ENCODE data around the gene SLC44A5. TPM values are rescaled to one million over a fixed set of nuclear protein-coding genes. Genes with fewer than 3 reads are reported as not detected.
"Not testable (repeated sequence)": the region's sequence is repeated elsewhere in the genome, so short reads cannot be mapped to it uniquely, and the experiment has no call there.

SLC44A5 gene
- polyA plus RNA-seq, result 2.7 TPM

DNA sequence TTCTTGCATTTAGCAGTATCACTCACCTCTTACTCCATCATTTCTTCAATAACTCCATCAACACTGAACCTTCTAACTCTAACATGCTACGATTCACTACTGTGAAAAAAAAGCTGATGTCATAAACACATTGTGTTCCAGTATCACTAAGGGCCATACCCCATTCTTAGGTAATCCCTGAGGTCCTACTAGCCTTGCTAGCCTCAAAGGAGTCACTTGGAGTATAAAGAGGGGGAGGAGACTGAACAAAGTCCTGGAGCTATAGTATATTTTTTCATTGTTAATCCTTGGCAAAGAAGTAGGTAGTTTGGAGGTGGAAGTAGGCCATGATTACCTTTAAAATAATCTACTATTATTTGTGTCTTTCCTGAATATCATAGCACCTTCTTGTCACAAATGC lies at the start of gene SLC44A5:
SLC44A5 (minus strand) TSS at position 101 of the 400 bp plus-strand sequence. CDS start 69,667 bp downstream, outside the sequence.
- Mint-ChIP-seq H3K4me1 (peaks cover 5 to 10% (median 5%) of the 10 kb centered on the region in 3 donors), H3K36me3 (no peaks in the 10 kb centered on the region), H3K4me3 (no peak within 1 kb of the TSS), H3K27me3 (peaks cover 38% of the 10 kb centered on the region), H3K9me3 (peaks cover 4 to 9% (median 7%) of the 10 kb centered on the region in 3 donors), H3K27ac (no peak within 1 kb of the TSS)

DNA sequence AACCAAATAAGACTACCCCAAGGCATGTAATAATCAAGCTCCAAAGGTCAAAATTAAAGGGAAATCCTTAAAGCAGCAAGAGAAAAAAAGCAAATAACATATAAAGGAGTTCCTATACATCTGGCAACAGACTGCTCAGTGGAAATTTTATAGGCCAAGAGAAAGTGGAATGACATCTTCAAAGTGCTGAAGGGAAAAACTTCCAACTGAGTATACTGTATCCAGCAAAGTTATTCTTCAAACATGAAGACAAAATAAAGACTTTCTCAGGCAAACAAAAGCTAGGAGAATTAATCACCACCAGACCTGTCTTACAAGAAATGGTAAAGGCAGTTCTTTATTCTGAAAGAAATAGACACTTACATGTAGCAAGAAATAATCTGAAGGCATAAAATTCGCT lies 45.0 kb upstream of the SLC44A5 start:
- no peak overlapping the region for H3K27ac Mint-ChIP-seq
- H3K27me3 Mint-ChIP-seq, result peaks cover 15% of the 10 kb centered on the region
- no peaks in the 10 kb centered on the region for H3K36me3 Mint-ChIP-seq
- H3K4me1 Mint-ChIP-seq, result peaks cover 0 to 1% (median 0%) of the 10 kb centered on the region in 3 donors
- H3K9me3 Mint-ChIP-seq, result peaks cover 2 to 6% (median 4%) of the 10 kb centered on the region in 3 donors
- no peak overlapping the region for H3K4me3 Mint-ChIP-seq

DNA sequence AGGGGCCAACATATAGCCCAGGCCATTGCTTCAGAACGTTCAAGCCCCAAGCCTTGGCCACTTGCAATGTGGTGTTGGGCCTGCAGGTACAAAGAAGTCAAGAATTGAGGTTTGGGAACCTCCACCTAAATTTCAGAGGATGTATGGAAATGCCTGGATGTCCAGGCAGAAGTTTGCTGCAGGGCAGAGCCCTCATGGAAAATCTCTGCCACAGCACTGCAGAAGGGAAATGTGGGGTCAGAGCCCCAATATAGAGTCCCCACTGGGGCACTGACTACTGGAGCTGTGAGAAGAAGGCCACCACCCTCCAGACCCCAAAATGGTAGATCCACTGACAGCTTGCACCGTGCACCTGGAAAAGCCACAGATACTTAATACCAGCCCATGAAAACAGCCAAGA lies 36.3 kb upstream of the SLC44A5 start:
- H3K36me3 Mint-ChIP-seq, H3K9me3 Mint-ChIP-seq, H3K4me1 Mint-ChIP-seq, H3K27ac Mint-ChIP-seq: not testable (repeated sequence)
- H3K4me3 Mint-ChIP-seq, result peak overlapping the region in 1 of 4 donors; percentile 45
- peaks cover 13% of the 10 kb centered on the region for H3K27me3 Mint-ChIP-seq

DNA sequence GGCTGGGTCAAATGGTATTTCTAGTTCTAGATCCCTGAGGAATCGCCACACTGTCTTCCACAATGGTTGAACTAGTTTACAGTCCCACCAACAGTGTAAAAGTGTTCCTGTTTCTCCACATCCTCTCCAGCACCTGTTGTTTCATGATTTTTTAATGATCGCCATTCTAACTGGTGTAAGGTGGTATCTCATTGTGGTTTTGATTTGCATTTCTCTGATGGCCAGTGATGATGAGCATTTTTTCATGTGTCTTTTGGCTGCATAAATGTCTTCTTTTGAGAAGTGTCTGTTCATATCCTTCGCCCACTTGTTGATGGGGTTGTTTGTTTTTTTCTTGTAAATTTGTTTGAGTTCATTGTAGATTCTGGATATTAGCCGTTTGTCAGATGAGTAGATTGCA lies 34.2 kb upstream of the SLC44A5 start:
- H3K4me3 Mint-ChIP-seq, H3K9me3 Mint-ChIP-seq, H3K36me3 Mint-ChIP-seq, H3K27ac Mint-ChIP-seq, H3K4me1 Mint-ChIP-seq, H3K27me3 Mint-ChIP-seq: not testable (repeated sequence)

DNA sequence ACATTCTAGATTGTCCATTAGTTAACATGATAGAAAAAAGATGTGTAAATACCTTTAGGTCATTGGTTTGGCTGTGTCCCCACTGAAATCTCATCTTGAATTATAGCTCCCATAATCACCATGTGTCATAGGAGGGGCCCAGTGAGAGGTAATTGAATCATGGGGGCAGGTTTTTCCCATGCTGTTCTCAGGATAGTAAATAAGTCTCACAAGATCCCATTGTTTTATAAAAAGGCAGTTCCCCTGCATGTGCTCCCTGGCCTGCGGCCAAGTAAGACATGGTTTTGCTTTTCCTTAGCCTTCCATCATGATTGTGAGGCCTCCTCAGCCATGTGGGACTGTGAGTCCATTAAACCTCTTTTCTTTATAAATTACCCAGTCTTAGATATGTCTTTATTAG lies 32.5 kb upstream of the SLC44A5 start:
- H3K27me3 Mint-ChIP-seq, result peaks cover 3% of the 10 kb centered on the region
- peaks cover 2 to 10% (median 6%) of the 10 kb centered on the region in 3 donors for H3K9me3 Mint-ChIP-seq
- no peaks in the 10 kb centered on the region for H3K4me1 Mint-ChIP-seq
- H3K27ac Mint-ChIP-seq, result no peak overlapping the region
- H3K4me3 Mint-ChIP-seq, result no peak overlapping the region
- no peaks in the 10 kb centered on the region for H3K36me3 Mint-ChIP-seq

DNA sequence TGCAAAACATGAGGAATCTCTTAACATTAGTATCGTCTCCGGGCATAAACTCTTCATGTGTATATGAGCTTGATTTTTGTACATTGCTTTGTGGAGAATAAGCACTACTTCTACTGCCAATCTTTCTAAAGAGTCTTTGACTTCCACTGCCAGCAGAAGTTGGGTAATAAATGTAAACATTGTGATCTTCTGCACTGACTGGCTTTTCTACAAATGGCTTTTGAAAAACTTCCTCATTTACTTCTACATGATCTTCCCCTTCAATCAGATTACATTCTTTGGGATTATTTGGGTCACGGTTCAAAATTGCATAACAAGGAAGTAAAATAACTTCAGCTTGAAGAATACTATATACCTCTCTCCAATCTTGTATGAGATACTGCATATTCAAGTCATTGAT lies 30.4 kb upstream of the SLC44A5 start:
- Mint-ChIP-seq H3K36me3 (no peaks in the 10 kb centered on the region), H3K9me3 (peaks cover 1 to 4% (median 2%) of the 10 kb centered on the region in 3 donors), H3K27me3 (peaks cover 3% of the 10 kb centered on the region), H3K4me1 (no peaks in the 10 kb centered on the region), H3K27ac (no peak overlapping the region), H3K4me3 (no peak overlapping the region)

DNA sequence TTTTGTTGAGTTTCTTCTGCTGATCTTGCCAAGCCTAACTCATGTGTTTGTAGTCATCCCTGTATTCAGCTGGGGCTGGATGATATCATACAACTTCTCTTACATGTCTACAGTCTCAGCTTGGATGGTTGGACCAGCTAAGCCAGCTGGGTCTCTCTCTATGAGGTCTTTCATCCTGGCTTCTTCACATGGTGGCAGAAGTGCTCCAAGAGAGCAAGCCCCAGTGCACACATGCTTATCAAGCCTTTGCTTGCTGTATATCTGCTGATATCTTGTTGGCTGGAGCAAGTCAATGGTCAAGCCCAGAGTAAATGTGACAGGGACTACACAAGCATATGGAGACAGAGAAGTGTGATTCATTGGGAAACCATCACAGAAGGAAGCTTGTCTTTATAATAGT lies 29.2 kb upstream of the SLC44A5 start:
- H3K27ac Mint-ChIP-seq, result no peak overlapping the region
- no peaks in the 10 kb centered on the region for H3K9me3 Mint-ChIP-seq
- H3K4me3 Mint-ChIP-seq, result no peak overlapping the region
- peaks cover 3% of the 10 kb centered on the region for H3K27me3 Mint-ChIP-seq
- no peaks in the 10 kb centered on the region for H3K4me1 Mint-ChIP-seq
- no peaks in the 10 kb centered on the region for H3K36me3 Mint-ChIP-seq

DNA sequence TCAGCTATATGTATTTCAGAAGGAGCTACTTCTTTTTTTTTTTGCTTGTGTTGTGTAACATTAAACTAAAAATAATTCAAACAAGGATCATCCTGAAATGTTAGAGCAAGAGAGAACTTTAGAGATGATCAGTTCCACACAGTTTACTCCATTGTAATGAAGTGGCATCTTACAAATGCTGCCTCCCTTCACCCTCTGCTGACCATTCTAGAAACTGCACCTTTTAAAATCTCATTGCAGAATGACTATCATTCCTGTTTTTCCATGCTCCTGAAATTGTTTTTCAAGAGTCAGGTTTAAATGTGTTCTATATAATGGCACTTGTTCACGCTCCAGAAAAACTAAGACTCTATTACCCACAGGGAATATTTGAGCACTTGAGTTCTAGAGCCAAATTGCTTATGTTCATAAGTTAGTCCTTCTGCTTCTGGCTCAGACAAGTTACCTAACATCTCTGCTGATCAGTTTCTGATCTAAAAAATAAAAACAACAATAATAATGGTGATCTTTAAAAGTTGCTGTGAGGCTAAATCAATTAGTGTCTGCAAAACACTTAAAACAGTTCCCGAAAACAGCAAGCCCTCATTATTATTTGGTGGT lies 21.5 kb upstream of the SLC44A5 start:
- Mint-ChIP-seq H3K4me3 (no peak overlapping the region), H3K4me1 (no peaks in the 10 kb centered on the region), H3K27me3 (peaks cover 8% of the 10 kb centered on the region), H3K27ac (no peak overlapping the region), H3K36me3 (no peaks in the 10 kb centered on the region), H3K9me3 (no peaks in the 10 kb centered on the region)

DNA sequence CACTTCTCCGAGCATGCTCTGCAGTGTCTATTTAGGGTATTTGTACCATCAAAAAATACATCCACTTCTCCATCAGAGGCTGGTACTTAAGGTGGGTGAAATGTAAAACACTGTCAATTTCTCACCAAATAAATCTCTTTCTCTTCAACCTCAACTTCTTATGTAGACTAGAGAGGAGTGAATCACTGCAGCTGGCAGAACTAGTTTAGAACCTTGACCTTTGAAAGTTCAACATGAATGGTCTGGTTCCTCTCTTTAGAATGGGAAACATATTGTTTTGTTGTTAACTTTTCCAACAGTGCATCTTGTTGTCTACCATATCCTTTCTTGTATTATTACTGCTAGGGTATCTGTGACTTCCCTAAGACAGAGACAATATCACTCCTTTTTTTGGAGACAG lies 20.1 kb upstream of the SLC44A5 start:
- H3K36me3 Mint-ChIP-seq, result no peaks in the 10 kb centered on the region
- H3K4me3 Mint-ChIP-seq, result no peak overlapping the region
- peaks cover 0 to 2% (median 0%) of the 10 kb centered on the region in 3 donors for H3K4me1 Mint-ChIP-seq
- H3K27ac Mint-ChIP-seq, result no peak overlapping the region
- H3K27me3 Mint-ChIP-seq, result peaks cover 10% of the 10 kb centered on the region
- H3K9me3 Mint-ChIP-seq, result no peaks in the 10 kb centered on the region

DNA sequence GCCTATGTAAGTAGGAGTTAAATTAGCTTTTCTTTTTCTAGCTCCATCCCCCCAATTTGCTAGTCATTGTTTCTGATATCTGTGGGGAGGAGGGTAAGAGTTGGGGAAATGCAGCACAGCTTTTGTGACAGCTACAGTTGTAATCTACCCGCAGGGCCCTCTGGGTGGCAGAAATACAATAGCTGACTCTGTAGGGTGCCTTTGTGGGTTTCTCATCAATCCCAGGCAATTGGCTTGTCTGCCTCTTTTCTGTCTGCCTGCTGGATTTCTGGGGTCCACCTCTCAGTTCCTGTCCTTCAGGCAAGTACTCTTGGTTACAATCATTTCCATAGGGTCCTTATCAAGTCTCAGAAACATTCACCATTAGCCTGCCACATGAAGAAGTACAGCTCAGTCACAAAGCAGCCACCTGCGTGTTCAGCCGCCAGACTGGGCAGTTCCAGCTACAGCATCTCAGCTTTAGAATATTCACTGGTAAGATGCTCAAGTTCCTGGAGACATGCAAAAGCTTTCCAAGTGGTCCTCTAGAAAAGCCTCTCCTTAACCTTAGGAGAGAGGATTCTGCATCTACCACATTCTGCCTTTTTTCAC lies 19.2 kb upstream of the SLC44A5 start:
- peaks cover 10% of the 10 kb centered on the region for H3K27me3 Mint-ChIP-seq
- H3K36me3 Mint-ChIP-seq, result no peaks in the 10 kb centered on the region
- no peak overlapping the region for H3K4me3 Mint-ChIP-seq
- no peaks in the 10 kb centered on the region for H3K9me3 Mint-ChIP-seq
- no peak overlapping the region for H3K27ac Mint-ChIP-seq
- peaks cover 0 to 4% (median 2%) of the 10 kb centered on the region in 3 donors for H3K4me1 Mint-ChIP-seq

DNA sequence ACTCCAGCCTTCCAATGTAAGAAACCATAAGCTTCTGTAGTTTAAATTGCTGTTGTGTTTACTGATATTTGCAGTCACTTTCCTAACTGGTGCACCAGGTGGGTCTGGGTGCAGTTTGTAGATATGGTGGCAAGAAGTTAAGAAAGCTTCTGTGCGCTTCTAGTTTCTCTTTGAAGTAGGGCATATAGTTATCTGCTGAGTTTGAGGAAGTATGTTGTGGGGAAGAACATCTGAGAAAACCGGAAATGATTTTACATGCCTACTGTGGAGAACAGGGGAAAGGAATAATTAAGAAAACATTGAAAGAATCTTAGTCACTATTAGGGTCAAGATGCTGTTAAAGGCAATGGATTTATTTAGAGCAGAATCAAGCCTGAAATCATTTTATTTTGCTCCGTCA lies 14.9 kb upstream of the SLC44A5 start:
- H3K4me3 Mint-ChIP-seq, result no peak overlapping the region
- no peaks in the 10 kb centered on the region for H3K36me3 Mint-ChIP-seq
- H3K27ac Mint-ChIP-seq, result no peak overlapping the region
- H3K27me3 Mint-ChIP-seq, result peaks cover 9% of the 10 kb centered on the region
- peaks cover 0 to 1% (median 0%) of the 10 kb centered on the region in 3 donors for H3K9me3 Mint-ChIP-seq
- H3K4me1 Mint-ChIP-seq, result peaks cover 0 to 4% (median 2%) of the 10 kb centered on the region in 3 donors

DNA sequence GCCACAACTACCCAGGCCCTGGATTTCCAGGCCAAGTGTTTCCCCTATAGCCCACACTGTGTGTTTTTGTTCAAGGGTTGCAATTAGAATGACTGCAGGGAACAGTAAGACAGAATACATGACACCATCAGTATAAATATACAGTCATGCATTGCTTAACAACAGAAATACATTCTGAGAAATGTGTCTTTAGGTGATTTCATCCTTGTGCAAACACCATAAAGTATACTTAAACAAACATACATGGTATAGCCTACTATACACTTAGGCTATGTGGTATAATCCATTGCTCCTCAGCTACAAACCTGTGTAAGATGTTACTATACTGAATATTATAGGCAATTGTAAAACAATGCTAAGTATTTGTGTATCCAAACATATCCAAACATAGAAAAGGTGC lies 7.5 kb upstream of the SLC44A5 start:
- peaks cover 0 to 7% (median 3%) of the 10 kb centered on the region in 3 donors for H3K9me3 Mint-ChIP-seq
- H3K4me3 Mint-ChIP-seq, result no peak overlapping the region
- H3K27ac Mint-ChIP-seq, result no peak overlapping the region
- H3K36me3 Mint-ChIP-seq, result no peaks in the 10 kb centered on the region
- H3K4me1 Mint-ChIP-seq, result peaks cover 11 to 19% (median 14%) of the 10 kb centered on the region in 3 donors
- peaks cover 30% of the 10 kb centered on the region for H3K27me3 Mint-ChIP-seq

DNA sequence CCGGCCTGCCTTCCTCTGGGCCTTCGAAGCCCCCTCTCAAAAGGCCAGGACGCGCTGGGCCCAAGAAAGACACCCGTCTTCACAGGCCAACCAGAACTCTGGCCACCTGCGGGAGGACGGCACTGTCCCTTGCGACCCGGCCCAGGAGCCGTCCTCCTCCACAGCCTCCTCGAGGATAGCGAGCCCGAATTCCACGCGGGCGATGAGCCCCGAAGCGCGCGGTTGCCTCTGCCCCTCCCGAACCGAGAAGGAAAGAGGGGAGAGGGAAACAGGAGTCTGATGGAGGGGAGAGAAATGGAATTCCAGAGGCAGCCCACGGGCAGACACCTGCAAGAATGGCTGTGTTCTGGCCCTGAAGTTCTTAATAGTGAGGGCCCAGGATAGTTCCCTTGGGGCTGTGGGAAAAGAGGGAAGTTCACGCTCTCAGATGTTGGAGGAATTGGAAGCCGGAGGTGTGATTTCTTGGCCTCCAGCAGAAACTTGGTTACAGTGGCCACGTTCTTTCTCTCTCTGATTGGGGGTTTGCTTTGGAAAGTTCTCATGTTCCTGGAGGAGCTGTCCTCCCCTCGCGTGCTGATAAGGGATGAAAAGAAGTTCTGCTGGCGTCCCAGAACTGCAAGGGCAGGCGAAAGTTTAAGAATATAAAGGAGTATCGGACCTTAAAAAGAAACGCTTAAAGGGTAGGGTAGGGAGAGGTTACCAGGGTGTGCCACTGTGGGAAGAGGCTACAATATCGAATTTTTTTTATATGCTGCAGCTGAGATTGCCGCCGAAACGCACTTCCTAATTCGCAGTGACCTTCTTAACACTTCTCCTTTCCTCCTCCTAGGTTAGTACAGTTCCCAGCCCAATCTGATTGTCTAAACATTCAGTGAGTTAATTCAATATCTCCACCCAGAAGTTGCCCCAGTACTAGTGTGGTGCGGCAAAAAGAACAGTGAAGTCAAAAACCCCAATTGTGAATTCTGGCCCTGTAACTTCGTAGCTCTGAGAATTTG lies 5.8 kb upstream of the SLC44A5 start:
- peak overlapping the region in 1 of 3 donors; percentile 3 for H3K27ac Mint-ChIP-seq
- peaks cover 41% of the 10 kb centered on the region for H3K27me3 Mint-ChIP-seq
- H3K4me1 Mint-ChIP-seq, result peaks cover 11 to 19% (median 14%) of the 10 kb centered on the region in 3 donors

DNA sequence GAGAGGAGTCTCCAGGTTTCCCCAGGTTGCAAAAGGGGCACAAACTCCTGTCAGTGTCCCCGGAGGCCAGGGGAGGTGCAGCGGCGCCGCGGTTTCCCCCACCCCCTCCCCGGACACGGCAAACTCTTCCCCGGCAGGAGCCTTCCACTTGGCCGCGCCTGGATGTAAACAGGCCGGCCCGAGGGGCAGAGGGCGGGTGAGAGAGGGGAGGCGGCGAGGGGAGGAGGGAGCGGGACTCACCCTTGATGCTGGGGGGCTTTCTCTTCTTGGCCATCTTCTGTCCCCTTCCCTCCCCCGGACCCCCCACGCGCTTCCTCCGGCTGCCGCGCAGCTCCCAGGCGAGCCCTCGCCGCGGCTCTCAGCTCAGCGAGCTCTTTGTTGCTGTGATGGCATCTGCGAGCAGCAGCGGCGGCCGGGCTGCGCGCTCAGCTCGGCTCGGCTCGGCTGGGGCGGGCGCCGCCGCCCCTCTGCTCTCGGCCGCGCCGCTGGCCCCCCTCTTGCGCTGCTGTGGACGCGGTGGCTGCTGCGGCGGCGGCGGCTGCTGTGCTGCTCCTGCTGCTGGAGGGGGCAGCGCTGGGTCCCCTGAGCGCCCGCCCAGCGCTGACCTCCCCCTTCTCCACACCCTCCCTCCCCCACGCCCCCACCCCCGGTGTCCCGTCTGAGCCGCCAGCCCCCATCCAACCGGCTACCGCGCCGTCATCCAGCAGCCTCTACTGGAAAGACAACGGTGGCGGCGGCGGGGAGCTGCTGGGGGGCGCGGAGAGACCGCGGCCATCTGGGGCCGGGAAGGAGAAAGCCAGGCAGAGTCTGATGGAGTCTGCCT lies 4.9 kb upstream of the SLC44A5 start:
- Mint-ChIP-seq H3K4me3 (peak overlapping the region; percentile 15 to 91 (median 75)), H3K36me3 (no peaks in the 10 kb centered on the region), H3K27me3 (peaks cover 43% of the 10 kb centered on the region), H3K9me3 (peaks cover 0 to 7% (median 3%) of the 10 kb centered on the region in 3 donors), H3K4me1 (peaks cover 11 to 19% (median 14%) of the 10 kb centered on the region in 3 donors), H3K27ac (no peak overlapping the region)

More for the DNA sequence above, 5.8 kb upstream of the SLC44A5 start:
- H3K4me3 Mint-ChIP-seq, result peak overlapping the region; percentile 71 to 87 (median 76)
- H3K36me3 Mint-ChIP-seq, result no peaks in the 10 kb centered on the region
- H3K9me3 Mint-ChIP-seq, result peaks cover 0 to 7% (median 3%) of the 10 kb centered on the region in 3 donors

Data from IgD-negative memory B cell (primary cell).